Activated CD8-positive, alpha-beta memory T cell treated with anti-CD3 and anti-CD28 coated beads, Interleukin-2, amount 50 U/mL, for 1 hour (primary cell): ENCODE results near the gene EIF6.
"Not testable (repeated sequence)": the region's sequence is repeated elsewhere in the genome, so short reads cannot be mapped to it uniquely, and the experiment has no call there.

ENCODE experiments used
- DNase-seq: peaks from one replicate; pipeline ENCODE4 v3.0.0-alpha.2; 2020; ENCODE audit errors: extremely low read depth

EIF6 gene

DNA sequence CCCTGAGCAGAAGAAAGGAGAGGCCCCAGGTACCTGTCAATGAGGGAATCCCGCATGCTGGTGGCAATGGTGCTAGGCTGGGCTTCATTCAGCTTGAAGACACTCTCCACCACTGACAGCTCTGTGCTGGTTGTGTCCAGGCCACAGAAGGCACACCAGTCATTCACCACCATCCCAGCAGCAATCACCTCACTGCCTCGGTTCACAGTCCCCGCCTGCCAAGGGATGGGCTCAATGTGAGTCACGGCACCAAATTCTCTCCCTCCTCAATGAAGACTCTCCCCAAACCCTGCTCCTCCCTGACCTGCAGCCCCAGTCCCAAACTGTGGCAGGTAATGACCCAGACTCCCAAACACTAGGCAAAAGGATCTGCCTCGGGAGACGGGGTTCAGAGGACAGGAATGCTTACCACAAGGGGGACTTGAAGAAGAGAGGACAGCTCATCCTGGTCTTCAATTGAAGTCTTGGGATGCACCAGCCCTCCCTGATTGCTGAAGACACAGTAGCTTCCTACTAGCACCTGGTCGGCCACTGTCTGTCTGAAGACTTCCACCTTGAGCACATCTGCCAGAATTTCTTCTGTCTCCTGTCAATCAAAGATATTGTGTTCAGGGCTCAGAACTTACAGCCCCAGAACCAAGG lies 4.9 kb downstream of the EIF6 start:
- no peak for DNase-seq

DNA sequence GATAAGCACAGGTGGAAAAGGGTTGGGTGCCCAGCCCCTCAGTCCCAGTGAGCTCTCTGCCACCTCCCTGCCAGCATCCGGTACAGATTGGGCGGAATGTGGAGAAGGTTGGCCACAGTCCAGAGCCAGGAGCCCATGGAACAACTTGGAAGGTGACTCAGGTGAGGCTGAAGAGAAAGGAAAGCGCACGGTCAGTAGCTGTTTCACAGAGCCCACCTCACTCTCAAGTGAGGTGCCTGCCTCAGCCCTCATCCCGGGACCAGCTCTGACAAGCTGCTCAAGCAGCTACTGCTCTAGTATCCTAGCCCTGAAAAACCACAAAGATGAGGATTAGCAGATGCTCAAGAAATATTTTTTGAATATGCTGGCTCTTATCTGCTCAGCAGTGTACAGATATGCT lies 5.5 kb downstream of the EIF6 start:
- no peak for DNase-seq

DNA sequence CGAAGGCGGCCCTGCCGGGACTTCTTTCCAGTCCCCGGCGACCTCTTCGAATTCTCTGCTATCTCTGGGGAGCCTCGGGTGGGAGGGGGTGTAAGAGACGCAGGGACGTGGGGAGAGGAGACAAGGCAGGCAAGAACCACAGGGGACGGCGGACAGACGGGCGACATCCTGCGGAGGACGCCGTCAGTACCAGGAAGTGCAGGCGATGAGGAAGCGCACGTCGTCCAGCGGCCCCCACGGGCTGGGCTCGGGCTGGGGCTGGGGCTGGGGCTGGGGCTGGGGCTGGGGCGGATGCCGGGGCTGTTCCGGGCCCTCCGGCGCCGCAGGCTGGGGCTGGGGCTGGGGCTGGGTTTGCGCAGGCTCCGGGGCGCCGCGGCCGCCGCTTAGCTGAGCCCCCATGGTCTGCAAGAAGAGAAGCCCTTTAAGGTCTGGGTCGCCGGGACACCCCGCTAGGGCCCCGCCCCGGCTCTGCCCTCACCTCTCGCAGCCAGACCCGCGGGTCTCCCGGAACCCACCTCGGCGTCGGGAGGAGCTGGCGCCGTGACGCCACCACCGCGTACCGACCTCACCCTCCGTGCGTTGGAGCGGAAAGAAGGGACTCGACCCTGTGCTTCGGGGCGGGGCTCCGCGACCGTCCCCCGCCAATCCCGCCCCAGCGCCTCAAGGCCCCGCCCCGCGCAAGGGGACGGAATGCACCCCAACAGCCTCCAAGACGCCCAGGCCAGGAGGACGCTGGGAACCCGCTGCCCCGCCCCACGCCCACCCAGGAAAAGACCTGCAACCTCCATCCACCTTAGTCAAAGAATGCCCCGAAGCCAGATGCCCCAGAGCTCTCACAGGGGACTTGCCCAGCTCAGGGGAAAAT lies 6.8 kb downstream of the EIF6 start, which contains the start of gene MMP24OS:
Gene MMP24OS, minus strand, starts transcription at position 592 of the 865 bp plus-strand sequence. Its CDS starts 193 bp downstream, at position 399.
- DNase-seq = peak; percentile 71

DNA sequence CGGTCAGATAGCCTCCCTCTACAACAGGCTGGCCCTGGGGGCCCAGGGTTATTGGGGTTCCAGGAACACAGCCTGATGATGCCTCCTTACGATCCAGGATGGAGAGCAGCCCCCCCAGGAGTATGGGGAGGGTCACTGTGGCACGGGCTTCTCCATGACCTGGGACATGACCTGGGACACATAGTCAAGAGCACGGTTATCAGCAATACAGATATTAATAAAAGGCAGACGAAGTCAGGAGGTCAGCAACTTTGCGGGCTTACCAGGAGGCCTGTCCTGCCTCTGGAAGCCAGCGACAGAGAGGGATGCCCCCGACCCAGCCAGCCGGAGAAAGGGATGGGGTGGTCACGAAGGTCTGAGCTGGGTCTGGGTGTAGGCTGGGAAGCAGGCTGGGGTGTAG lies 7.4 kb downstream of the EIF6 start:
- DNase-seq = no peak

DNA sequence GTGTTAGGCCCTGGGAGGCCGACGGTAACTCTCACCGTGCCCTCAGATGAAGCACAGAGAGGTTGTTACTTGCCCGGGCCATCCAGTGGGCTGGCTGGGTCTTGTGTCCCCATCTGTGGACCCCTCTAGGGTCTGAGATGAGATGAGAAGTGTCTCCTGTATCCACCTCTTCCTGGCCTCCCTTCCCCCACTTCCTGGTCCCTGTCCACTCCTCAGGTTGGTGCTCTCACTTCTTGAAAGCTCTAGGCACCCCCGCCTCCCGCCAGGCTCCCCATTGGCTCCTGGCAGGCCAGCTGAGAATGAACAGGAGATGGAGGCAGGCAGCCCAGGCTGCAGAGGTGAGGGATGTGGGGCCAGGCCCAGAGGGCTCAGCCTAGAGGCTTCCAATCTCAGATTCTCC lies 8.2 kb downstream of the EIF6 start:
- DNase-seq = no peak

DNA sequence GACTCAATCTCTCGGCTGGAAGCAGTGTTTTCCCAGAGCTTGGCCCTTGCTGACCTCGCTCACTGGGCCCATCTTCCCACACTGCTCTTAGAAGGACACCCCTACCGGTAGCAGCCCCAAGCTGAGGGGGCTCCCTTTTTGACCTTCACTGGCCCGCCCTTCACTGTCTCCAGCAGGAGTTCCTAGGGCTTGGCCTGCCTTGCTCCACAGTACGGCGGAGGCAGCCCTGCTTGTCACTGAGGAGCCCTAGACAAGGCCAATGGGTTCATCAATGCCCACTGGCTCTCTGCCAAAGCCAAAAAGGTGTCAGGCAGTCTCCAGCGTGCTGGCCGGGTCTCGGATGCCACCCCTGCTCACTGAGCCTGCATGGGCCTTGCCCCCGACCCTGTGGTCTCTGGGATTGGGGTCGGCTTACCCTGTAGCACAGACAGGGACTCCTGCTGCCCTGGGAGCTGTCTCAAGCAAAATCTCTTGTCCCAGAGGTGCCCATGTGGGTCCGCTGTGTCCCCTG lies 8.8 kb downstream of the EIF6 start:
- no peak for DNase-seq

DNA sequence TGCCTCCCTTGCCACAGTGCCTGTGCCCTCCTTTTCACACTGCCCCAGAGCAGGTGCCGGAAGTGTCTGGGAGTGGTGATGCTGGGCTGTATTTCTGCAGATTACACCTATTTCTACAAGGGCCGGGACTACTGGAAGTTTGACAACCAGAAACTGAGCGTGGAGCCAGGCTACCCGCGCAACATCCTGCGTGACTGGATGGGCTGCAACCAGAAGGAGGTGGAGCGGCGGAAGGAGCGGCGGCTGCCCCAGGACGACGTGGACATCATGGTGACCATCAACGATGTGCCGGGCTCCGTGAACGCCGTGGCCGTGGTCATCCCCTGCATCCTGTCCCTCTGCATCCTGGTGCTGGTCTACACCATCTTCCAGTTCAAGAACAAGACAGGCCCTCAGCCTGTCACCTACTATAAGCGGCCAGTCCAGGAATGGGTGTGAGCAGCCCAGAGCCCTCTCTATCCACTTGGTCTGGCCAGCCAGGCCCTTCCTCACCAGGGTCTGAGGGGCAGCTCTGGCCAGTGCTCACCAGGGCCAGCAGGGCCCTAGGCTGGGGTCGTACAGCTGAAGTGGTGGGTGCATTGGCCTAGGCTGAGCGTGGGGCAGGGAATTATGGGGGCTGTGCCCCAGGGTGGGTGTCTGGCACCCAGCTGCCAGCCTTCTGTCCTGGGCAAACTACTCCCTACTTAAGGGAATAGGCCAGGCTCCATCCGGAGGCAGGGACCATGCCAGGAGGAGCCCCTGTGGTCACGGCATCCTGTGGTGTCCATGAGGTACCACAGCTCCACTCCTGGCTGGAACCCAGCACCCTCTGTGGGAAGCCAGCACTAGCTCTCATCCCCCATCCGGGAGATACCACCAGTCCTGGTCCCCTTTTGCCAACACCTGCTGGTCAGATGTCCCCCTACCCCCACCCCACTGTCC lies 10.1 kb downstream of the EIF6 start:
- DNase-seq = no peak

DNA sequence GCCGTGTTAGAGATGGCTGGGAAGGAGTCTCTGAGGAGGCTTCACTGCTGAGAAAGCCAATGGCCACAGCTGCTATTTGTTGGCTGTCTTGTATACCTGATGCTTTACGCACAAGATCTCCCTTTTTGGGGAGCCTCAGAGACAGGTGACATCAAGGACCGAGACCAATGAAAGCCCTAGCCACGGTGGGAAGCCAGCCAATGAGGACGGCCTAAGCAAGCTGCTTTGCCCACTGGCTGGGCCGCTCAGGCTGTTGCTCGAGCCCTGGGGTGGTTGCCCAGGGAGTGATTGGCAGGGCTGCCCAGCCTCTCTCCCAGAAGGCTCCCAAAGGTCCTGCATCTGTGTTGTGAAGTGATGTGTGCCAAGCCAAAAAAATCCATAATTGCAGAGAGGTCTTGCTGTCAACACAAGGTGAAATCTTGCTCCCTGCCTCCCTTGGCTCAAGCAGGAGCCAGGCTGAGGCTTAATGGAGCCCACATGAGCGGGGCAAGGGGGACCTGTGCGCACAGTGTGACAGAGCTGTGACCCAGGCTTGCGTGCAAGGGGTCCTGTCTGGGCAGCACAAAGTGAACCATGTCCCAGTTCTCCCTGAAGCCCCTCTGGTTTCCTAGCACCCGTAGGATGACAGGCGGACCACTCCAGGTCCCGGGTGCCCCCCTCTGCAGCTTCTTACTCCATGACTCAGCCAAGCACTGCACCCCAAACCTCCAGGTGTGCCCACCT lies 11.0 kb downstream of the EIF6 start:
- DNase-seq = no peak

DNA sequence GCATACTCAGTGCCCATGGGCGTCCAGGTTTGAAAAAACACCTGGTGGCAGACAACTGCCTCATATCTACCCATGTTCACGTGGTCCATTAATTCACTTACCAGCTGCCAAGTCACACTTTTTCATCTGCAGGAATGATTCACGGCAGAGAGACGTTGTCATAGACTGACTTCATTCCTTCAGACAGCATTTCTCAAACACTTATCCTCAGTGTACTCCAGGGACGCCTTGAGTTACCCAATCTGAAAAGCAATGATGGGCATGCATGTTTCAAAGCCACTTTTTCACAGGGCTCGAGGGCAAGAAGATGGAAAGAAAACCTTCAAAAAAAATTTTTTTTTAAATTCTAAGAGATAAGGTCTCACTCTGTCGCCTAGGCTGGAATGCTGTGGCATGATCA lies 12.7 kb downstream of the EIF6 start:
- DNase-seq = no peak

DNA sequence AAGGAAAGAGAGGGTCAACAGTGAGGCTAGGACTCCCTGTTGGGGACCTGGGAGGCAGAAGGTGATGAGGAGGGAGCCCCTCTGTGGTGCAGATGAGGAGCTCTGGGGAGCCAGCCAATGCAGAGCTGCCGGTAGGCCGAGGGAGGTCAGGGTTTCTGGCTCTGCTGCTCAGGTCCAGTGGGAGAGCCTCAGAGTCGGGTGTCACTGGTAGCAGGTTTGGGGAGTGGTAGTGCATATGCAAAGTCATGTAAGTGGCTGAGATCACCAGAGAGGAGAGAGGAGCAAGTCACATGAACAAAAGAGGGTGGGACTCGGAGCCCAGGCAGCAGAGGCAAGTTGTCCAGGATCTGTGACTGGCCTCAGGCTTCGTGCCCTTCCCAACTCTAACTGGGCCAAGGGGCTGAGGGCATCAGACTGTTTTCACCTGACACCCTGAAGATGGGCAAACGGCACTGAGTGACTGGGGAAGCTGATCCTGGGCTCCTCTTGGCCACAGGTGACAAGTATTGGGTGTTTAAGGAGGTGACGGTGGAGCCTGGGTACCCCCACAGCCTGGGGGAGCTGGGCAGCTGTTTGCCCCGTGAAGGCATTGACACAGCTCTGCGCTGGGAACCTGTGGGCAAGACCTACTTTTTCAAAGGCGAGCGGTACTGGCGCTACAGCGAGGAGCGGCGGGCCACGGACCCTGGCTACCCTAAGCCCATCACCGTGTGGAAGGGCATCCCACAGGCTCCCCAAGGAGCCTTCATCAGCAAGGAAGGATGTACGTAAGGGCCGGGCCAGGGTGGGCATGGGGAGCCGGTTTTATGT lies 13.3 kb downstream of the EIF6 start:
- no peak for DNase-seq

DNA sequence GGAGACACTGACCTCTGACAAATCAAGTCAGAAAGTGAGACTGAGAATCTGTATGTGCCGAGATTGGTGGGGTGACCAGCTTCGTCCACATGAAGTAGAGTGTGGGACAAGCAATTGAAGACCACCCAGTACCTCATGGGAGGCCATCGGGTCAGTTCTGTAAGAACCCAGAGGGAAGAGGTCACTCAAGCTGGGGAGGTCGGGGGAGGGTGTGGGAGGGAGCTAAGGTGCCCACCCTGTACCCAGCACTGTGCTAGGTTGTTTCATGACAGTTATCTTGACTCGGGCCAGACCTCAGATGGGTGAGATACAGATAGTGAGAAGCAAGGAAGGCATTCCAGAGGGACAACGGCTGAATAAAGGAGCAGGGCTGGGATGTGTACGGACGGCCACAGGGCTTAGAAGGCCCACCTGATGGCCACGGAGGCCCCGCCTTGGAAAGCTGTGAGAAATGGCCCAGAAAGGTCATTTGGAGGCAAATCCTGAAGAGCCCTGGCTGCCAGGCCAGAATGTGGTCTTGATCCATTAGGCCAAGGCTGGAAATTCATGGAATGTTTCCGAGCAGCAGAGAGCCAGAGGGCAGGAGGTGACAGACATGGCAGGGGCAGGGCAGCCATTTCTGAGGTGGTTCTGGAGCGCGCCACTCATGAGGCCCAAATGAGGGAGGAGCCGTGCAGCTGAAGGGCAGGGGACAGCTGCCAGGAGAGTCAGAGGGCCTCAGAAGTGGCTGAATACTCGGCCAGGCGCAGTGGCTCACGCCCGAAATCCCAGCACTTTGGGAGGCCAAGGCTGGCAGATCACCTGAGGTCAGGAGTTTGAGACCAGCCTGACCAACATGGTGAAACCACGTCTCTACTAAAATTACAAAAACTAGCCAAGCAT lies 14.3 kb downstream of the EIF6 start:
- no peak for DNase-seq

DNA sequence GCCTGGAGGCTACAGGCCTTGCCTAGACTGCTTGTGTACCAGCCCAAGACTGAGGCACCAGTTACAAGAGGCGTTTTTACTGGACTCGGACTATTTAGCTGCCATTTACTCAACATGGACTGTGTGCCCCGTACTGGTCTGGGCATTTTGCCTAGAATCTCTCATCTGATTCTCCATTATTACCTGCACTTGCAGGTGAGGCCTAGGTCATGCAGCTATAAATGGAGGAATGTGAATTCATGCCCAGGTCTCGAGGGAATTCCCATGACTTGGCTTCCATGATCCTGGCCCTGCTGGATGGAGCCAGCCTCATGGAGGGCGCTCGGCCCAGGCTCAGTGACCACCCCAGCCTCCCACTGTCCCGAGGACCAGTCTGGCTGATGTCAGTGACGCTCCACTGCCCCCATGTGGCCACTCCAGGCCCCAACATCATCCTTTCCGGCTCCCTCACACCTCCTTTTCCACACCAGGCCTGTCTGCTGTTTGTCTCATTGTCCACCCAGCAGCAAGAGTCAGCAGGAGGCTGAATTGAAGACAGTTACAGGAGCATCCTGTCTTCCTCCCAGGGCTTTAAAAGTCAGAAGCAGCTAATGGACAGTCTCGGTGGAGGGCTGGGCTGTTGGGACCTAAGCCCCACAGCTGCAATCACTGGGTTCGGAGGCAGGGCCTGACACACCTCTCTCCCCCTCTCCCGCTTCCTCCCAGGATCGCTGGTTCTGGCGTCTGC lies 15.4 kb downstream of the EIF6 start:
- no peak for DNase-seq

DNA sequence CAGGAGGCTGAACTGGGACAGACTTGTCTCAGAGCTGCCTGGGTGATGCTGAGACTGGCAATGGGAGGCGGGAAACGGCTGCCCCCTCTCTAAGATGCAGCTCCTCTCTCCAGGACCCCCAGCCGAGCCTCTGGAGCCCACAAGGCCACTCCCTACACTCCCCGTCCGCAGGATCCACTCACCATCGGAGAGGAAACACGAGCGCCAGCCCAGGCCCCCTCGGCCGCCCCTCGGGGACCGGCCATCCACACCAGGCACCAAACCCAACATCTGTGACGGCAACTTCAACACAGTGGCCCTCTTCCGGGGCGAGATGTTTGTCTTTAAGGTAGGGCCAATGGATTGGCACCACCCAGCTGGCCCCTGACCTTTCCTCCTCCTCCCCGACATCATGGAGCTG lies 17.5 kb downstream of the EIF6 start:
- no peak for DNase-seq

DNA sequence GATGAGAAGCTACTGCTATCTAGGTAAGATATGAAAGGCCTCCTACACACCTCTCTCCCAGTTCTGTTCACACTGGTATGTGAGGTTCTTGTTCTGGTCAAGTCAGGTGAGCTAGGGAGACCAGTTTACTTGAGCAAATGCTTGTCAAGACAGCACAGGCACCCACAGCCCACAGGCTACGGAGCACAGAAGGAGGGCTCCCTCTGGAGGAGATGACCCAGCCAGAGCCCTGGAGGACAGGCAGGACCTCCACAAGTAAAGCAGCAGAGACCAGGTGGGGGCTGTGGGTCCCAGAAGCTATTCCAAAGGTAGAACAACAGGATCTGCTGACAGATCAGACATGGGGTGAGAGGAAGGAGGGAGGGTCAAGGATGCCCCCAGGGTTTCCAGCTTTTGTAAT lies 19.8 kb downstream of the EIF6 start:
- DNase-seq = no peak

DNA sequence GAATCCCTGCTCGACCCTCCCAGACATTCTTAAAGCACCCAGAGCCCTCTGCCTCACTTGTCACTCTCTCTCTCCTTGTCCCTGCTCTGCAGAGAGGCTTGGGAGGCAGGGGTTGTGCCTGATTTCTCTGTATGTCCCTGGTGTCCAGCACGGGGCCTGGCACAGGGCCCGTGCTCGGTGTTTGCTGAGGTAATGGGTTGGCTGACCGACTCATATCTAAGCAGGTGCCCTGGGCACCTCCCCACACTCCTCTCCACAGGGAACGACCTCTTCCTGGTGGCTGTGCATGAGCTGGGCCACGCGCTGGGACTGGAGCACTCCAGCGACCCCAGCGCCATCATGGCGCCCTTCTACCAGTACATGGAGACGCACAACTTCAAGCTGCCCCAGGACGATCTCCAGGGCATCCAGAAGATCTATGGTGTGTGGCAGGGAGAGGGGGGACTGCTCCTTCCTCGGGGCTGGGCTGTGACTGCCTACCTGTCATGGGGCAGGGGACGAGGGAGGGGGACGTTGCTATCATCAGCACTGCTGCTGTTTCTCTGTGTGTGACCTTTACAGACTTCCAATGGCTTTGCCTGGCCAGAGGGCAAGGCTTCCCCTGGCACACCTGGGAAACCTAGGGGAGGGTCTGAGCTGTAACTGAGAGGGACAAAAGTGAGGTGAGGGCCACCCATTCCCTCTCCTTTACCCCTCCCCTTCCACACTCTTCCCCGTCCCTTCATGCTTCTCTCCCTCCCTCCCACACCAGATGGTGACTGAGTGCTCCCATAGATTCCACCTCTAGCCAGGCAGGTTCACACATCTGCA lies 20.8 kb downstream of the EIF6 start:
- no peak for DNase-seq

DNA sequence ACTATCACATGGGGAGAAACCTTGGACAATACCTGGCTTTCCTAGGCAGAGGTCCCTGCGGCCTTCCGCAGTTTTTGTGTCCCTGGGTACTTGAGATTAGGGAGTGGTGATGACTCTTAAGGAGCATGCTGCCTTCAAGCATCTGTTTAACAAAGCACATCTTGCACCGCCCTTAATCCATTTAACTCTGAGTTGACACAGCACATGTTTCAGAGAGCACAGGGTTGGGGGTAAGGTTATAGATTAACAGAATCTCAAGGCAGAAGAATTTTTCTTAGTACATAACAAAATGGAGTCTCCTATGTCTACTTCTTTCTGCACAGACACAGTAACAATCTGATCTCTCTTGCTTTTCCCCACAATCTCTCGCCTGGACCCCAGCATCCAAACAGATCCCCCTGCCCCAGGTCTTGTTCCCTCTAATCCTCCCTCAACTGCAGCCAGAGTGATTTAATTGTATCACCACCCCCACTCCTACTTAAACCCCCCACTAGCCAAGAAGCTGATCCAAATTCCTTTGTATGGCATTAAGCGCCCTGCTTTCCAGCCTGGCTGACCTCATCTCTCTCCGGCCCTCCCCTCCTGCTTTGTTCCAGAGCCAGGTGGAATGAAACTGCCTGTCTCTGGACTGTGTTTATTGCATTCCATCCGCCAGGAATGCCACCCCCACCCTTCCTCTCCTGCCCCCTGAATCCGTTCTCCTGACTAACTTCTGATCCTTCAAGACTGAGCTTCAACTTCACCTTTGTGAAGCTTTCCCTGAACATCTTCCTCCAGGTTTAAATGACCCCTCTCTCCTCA lies 21.6 kb downstream of the EIF6 start:
- not testable (repeated sequence) for DNase-seq

DNA sequence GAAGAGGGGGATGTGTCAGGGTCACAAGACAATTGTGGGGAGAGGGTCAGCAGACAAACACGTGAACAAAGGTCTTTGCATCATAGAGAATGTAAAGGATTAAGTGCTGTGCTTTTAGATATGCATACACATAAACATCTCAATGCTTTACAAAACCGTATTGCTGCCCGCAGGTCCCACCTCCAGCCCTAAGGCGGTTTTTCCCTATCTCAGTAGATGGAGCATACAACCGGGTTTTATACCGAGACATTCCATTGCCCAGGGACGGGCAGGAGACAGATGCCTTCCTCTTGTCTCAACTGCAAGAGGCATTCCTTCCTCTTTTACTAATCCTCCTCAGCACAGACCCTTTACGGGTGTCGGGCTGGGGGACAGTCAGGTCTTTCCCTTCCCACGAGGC lies 22.3 kb downstream of the EIF6 start:
- not testable (repeated sequence) for DNase-seq
